Measurements from ENCODE around the gene ASXL1. TPM values are rescaled to one million over a fixed set of nuclear protein-coding genes. Genes with fewer than 3 reads are reported as not detected.

ASXL1 gene
- total and polyA plus RNA-seq, 10 of the 15 experiments (the other 5 are each of a cell fraction or from before 2014, with no cell fraction given), result 11.0 to 87.6 (median 56.8) TPM

DNA sequence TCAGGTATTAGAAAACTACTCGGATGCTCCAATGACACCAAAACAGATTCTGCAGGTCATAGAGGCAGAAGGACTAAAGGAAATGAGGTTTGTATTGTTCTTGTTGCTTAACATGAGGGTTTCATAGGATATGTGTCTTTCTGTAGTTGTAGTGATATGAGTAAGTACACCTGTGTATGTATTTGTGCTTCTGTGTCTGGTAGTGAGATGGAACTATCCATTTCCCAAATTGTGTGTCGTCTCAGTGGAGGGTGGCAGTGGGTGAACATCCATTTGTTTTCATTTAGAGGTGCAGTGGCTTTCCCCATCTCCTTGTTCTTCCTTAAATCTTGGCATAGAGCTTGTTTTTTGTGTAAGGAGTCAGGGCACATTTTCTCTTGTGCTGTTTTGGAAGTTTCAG, 8.2 kb downstream of the ASXL1 start (continued):
- TF ChIP-seq SUZ12 (IDR thresholded peaks at IDR 0.05; ENCODE audit: unreplicated experiment), result no peak
- no peak for TF ChIP-seq BHLHE40 (IDR thresholded peaks at IDR 0.05; ENCODE audit: borderline replicate concordance in 1 of 2, low read depth in 2 of 2, low read length in 1 of 2)
- no peak for TF ChIP-seq NFXL1 (IDR thresholded peaks at IDR 0.05; ENCODE audit: borderline replicate concordance)
- TF ChIP-seq HCFC1 (IDR thresholded peaks at IDR 0.05; ENCODE audit: low read length), result no peak
- TF ChIP-seq SREBF2 (IDR thresholded peaks at IDR 0.05; ENCODE audit: low read length), result no peak
- no peak for TF ChIP-seq ZNF207 (IDR thresholded peaks at IDR 0.05; ENCODE audit: borderline replicate concordance)
- TF ChIP-seq ZNF622 (IDR thresholded peaks at IDR 0.05), result no peak
- TF ChIP-seq EED (IDR thresholded peaks at IDR 0.05; ENCODE audit: low read depth), result peak; percentile 59; the same call in 1 of the 2 replicates
- TF ChIP-seq, protein P1, sequence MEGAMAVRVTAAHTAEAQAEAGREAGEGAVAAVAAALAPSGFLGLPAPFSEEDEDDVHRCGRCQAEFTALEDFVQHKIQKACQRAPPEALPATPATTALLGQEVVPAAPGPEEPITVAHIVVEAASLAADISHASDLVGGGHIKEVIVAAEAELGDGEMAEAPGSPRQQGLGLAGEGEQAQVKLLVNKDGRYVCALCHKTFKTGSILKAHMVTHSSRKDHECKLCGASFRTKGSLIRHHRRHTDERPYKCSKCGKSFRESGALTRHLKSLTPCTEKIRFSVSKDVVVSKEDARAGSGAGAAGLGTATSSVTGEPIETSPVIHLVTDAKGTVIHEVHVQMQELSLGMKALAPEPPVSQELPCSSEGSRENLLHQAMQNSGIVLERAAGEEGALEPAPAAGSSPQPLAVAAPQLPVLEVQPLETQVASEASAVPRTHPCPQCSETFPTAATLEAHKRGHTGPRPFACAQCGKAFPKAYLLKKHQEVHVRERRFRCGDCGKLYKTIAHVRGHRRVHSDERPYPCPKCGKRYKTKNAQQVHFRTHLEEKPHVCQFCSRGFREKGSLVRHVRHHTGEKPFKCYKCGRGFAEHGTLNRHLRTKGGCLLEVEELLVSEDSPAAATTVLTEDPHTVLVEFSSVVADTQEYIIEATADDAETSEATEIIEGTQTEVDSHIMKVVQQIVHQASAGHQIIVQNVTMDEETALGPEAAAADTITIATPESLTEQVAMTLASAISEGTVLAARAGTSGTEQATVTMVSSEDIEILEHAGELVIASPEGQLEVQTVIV (IDR thresholded peaks at IDR 0.05; ENCODE audit: borderline replicate concordance, partially characterized antibody), result no peak
- no peak for TF ChIP-seq RFX5 (IDR thresholded peaks at IDR 0.05; ENCODE audit: low read depth, low read length)
- TF ChIP-seq, protein P2, sequence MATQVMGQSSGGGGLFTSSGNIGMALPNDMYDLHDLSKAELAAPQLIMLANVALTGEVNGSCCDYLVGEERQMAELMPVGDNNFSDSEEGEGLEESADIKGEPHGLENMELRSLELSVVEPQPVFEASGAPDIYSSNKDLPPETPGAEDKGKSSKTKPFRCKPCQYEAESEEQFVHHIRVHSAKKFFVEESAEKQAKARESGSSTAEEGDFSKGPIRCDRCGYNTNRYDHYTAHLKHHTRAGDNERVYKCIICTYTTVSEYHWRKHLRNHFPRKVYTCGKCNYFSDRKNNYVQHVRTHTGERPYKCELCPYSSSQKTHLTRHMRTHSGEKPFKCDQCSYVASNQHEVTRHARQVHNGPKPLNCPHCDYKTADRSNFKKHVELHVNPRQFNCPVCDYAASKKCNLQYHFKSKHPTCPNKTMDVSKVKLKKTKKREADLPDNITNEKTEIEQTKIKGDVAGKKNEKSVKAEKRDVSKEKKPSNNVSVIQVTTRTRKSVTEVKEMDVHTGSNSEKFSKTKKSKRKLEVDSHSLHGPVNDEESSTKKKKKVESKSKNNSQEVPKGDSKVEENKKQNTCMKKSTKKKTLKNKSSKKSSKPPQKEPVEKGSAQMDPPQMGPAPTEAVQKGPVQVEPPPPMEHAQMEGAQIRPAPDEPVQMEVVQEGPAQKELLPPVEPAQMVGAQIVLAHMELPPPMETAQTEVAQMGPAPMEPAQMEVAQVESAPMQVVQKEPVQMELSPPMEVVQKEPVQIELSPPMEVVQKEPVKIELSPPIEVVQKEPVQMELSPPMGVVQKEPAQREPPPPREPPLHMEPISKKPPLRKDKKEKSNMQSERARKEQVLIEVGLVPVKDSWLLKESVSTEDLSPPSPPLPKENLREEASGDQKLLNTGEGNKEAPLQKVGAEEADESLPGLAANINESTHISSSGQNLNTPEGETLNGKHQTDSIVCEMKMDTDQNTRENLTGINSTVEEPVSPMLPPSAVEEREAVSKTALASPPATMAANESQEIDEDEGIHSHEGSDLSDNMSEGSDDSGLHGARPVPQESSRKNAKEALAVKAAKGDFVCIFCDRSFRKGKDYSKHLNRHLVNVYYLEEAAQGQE (IDR thresholded peaks at IDR 0.05; ENCODE audit: low read depth, low read length), result no peak
- TF ChIP-seq, protein P3, sequence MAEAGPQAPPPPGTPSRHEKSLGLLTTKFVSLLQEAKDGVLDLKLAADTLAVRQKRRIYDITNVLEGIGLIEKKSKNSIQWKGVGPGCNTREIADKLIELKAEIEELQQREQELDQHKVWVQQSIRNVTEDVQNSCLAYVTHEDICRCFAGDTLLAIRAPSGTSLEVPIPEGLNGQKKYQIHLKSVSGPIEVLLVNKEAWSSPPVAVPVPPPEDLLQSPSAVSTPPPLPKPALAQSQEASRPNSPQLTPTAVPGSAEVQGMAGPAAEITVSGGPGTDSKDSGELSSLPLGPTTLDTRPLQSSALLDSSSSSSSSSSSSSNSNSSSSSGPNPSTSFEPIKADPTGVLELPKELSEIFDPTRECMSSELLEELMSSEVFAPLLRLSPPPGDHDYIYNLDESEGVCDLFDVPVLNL (IDR thresholded peaks at IDR 0.05; ENCODE audit: low read depth, low read length), result no peak
- 0 out of 2 replicates have a peak, but pooled peaks have one; percentile 20 for TF ChIP-seq MTA3 (IDR thresholded peaks at IDR 0.05; ENCODE audit: borderline replicate concordance, low read length)
- no peak for TF ChIP-seq CBX3 (IDR thresholded peaks at IDR 0.05; ENCODE audit: borderline replicate concordance, low read depth)
- TF ChIP-seq, protein P4, sequence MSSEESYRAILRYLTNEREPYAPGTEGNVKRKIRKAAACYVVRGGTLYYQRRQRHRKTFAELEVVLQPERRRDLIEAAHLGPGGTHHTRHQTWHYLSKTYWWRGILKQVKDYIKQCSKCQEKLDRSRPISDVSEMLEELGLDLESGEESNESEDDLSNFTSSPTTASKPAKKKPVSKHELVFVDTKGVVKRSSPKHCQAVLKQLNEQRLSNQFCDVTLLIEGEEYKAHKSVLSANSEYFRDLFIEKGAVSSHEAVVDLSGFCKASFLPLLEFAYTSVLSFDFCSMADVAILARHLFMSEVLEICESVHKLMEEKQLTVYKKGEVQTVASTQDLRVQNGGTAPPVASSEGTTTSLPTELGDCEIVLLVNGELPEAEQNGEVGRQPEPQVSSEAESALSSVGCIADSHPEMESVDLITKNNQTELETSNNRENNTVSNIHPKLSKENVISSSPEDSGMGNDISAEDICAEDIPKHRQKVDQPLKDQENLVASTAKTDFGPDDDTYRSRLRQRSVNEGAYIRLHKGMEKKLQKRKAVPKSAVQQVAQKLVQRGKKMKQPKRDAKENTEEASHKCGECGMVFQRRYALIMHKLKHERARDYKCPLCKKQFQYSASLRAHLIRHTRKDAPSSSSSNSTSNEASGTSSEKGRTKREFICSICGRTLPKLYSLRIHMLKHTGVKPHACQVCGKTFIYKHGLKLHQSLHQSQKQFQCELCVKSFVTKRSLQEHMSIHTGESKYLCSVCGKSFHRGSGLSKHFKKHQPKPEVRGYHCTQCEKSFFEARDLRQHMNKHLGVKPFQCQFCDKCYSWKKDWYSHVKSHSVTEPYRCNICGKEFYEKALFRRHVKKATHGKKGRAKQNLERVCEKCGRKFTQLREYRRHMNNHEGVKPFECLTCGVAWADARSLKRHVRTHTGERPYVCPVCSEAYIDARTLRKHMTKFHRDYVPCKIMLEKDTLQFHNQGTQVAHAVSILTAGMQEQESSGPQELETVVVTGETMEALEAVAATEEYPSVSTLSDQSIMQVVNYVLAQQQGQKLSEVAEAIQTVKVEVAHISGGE (CRISPR knock-in tag; IDR thresholded peaks at IDR 0.05), result no peak
- TF ChIP-seq, protein P5, sequence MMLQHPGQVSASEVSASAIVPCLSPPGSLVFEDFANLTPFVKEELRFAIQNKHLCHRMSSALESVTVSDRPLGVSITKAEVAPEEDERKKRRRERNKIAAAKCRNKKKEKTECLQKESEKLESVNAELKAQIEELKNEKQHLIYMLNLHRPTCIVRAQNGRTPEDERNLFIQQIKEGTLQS (IDR thresholded peaks at IDR 0.05; ENCODE audit: borderline replicate concordance, extremely low read depth, low read depth, low read length), result no peak
- TF ChIP-seq, protein P6, sequence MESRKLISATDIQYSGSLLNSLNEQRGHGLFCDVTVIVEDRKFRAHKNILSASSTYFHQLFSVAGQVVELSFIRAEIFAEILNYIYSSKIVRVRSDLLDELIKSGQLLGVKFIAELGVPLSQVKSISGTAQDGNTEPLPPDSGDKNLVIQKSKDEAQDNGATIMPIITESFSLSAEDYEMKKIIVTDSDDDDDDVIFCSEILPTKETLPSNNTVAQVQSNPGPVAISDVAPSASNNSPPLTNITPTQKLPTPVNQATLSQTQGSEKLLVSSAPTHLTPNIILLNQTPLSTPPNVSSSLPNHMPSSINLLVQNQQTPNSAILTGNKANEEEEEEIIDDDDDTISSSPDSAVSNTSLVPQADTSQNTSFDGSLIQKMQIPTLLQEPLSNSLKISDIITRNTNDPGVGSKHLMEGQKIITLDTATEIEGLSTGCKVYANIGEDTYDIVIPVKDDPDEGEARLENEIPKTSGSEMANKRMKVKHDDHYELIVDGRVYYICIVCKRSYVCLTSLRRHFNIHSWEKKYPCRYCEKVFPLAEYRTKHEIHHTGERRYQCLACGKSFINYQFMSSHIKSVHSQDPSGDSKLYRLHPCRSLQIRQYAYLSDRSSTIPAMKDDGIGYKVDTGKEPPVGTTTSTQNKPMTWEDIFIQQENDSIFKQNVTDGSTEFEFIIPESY (IDR thresholded peaks at IDR 0.05), result no peak
- no peak for TF ChIP-seq YY1 (IDR thresholded peaks at IDR 0.05; ENCODE audit: low read depth, low read length)
